Inflammatory macrophage treated with lipopolysaccharide for 4 hours (primary cell): Measurements from ENCODE around the gene ZBTB7C.

Source experiments
- DNase-seq: peaks from one replicate; pipeline ENCODE4 v3.0.0-alpha.2; 2020

Gene ZBTB7C

DNA sequence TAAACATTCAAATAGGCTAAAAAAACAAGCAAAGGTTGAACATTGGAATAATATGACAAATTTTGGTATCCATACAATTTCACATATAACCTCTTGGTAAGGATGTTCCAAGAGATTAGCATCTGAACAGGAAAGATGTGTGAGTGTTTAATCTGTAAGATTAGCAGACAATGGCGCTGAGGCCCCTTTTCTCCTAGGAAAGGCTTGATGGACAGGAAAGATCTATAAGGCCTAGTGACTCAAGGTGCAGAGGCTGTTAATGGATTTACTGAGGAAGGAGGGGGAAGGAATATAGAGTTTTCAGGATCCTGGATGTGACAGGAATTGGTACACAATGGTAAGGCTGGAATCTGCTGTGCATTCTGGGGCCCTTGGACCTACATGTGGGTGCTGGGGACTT is 430.6 kb downstream of the ZBTB7C start:
- DNase-seq, result no peak

DNA sequence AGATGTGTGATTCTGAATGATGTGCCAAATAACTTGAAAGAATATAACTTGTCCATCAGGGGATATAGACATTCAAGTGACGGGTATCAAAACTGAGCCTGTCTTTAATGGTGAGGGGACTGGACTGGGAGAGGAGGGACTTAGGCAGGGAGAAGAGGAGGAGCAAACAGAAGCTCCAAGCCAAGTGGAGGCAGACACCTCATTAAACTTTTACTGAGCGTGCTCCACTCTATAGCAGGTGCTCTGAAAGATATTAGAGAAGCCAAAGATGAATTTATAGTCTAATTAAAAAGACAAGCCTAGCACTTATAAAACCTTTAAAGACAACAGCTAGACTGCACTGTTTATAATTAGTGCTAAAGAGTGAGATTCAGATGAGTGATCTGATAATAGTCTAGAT is 431.0 kb downstream of the ZBTB7C start:
- no peak for DNase-seq
